ENCODE measurements around the gene ASXL1. TPM values are rescaled to one million over a fixed set of nuclear protein-coding genes. Genes with fewer than 3 reads are reported as not detected.
A peak's percentile ranks its signal among the peaks of the same experiment; 100 is the strongest.
"Not testable (repeated sequence)": the region's sequence is repeated elsewhere in the genome, so short reads cannot be mapped to it uniquely, and the experiment has no call there.

ASXL1 gene
- total RNA-seq, 3 donors from 2014 or later (not counting 1 experiment from before 2014, with no cell fraction given) = 106 to 125 (median 108) TPM

GRCh38 chr20:32465092-32465900 lies 107.2 kb downstream of the ASXL1 start:
- Mint-ChIP-seq H3K27me3 (ENCODE audit: low read depth in 2 of 2) (no peaks in the 10 kb centered on the region), H3K4me3 (no peak overlapping the region), H3K27ac (peak overlapping the region in 1 of 2 donors; percentile 18), H3K36me3 (no peaks in the 10 kb centered on the region), H3K4me1 (peaks cover 0 to 24% of the 10 kb centered on the region in 2 donors), H3K9me3 (no peaks in the 10 kb centered on the region)
- Histone ChIP-seq H3K27me3 (ENCODE audit: control insufficient read depth, insufficient read depth, low read length) (no peaks in the 10 kb centered on the region), H3K36me3 (ENCODE audit: control insufficient read depth, insufficient read depth, low read length) (peaks cover 18% of the 10 kb centered on the region), H3K4me1 (ENCODE audit: control insufficient read depth, insufficient read depth, low read length) (peaks cover 29% of the 10 kb centered on the region), H3K4me3 (ENCODE audit: low read length) (no peak overlapping the region), H3K9me3 (ENCODE audit: control insufficient read depth, insufficient read depth, low read length) (no peaks in the 10 kb centered on the region), H3K27ac (ENCODE audit: low read length) (no peak overlapping the region)
- no peak for TF ChIP-seq CTCF (IDR thresholded peaks at IDR 0.05)
- DNase-seq = no peak
- WGBS (ENCODE audit: insufficient coverage) = 95% methylated on average over 24 of the region's 24 CpGs
- intact Hi-C loops (cut with micrococcal nuclease) = no loop called here
- no peak for ATAC-seq

GRCh38 chr20:32465901-32466675 lies 108.0 kb downstream of the ASXL1 start:
- H3K4me3 ChIP-seq (ENCODE audit: low read length); ATAC-seq; DNase-seq; H3K9me3 ChIP-seq (ENCODE audit: control insufficient read depth, insufficient read depth, low read length); H3K27me3 Mint-ChIP-seq (ENCODE audit: low read depth in 2 of 2); H3K9me3 Mint-ChIP-seq; H3K27ac ChIP-seq (ENCODE audit: low read length); H3K27me3 ChIP-seq (ENCODE audit: control insufficient read depth, insufficient read depth, low read length); H3K36me3 Mint-ChIP-seq; H3K4me3 Mint-ChIP-seq; intact Hi-C loops (cut with micrococcal nuclease): not testable (repeated sequence)
- peaks cover 15% of the 10 kb centered on the region for H3K36me3 ChIP-seq (ENCODE audit: control insufficient read depth, insufficient read depth, low read length)
- peaks cover 0 to 30% of the 10 kb centered on the region in 2 donors for H3K4me1 Mint-ChIP-seq
- peak overlapping the region in 1 of 2 donors; percentile 47 for H3K27ac Mint-ChIP-seq
- 92% methylated on average over 15 of the region's 15 CpGs for WGBS (ENCODE audit: insufficient coverage)
- peaks cover 29% of the 10 kb centered on the region for H3K4me1 ChIP-seq (ENCODE audit: control insufficient read depth, insufficient read depth, low read length)

GRCh38 chr20:32466739-32467505 lies 108.8 kb downstream of the ASXL1 start:
- no peaks in the 10 kb centered on the region for H3K27me3 ChIP-seq (ENCODE audit: control insufficient read depth, insufficient read depth, low read length)
- H3K36me3 ChIP-seq (ENCODE audit: control insufficient read depth, insufficient read depth, low read length) = peaks cover 19% of the 10 kb centered on the region
- DNase-seq (no peak), ATAC-seq (no peak)
- no peak for TF ChIP-seq CTCF (IDR thresholded peaks at IDR 0.05)
- Mint-ChIP-seq H3K36me3 (no peaks in the 10 kb centered on the region), H3K4me1 (peaks cover 0 to 34% of the 10 kb centered on the region in 2 donors), H3K27me3 (ENCODE audit: low read depth in 2 of 2) (no peaks in the 10 kb centered on the region), H3K4me3 (no peak overlapping the region), H3K9me3 (no peaks in the 10 kb centered on the region), H3K27ac (peak overlapping the region in 1 of 2 donors; percentile 80)
- H3K4me1 ChIP-seq (ENCODE audit: control insufficient read depth, insufficient read depth, low read length) = peaks cover 29% of the 10 kb centered on the region
- 88% methylated on average over 16 of the region's 16 CpGs for WGBS (ENCODE audit: insufficient coverage)
- H3K9me3 ChIP-seq (ENCODE audit: control insufficient read depth, insufficient read depth, low read length) = no peaks in the 10 kb centered on the region
- H3K4me3 ChIP-seq (ENCODE audit: low read length) = no peak overlapping the region
- intact Hi-C loops (cut with micrococcal nuclease) = no loop called here
- no peak overlapping the region for H3K27ac ChIP-seq (ENCODE audit: low read length)
